ENCODE measurements around the gene FAM163B.

DNA sequence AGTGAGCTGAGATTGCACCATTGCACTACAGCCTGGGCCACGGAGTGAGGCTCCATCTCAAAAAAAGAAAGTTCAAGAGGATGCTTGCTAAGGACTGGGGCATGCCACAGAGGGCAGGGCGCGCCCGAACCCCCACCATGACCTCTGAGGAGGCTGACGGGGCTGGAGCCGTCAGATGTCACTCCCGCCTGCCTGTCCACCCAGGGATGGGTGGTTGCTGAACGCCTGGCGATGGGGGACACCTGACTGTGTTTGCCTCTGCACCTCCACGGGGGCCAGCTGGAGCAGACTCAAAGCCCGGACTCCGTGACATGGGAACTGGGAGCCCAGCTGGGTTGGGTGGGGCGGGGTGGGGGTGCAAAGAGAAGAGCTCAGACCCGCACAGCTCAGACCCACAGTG, 42.8 kb downstream of the FAM163B start:
- TF ChIP-seq, protein P1, sequence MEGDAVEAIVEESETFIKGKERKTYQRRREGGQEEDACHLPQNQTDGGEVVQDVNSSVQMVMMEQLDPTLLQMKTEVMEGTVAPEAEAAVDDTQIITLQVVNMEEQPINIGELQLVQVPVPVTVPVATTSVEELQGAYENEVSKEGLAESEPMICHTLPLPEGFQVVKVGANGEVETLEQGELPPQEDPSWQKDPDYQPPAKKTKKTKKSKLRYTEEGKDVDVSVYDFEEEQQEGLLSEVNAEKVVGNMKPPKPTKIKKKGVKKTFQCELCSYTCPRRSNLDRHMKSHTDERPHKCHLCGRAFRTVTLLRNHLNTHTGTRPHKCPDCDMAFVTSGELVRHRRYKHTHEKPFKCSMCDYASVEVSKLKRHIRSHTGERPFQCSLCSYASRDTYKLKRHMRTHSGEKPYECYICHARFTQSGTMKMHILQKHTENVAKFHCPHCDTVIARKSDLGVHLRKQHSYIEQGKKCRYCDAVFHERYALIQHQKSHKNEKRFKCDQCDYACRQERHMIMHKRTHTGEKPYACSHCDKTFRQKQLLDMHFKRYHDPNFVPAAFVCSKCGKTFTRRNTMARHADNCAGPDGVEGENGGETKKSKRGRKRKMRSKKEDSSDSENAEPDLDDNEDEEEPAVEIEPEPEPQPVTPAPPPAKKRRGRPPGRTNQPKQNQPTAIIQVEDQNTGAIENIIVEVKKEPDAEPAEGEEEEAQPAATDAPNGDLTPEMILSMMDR (conservative IDR thresholded peaks at IDR 0.05 in 1 of 2, IDR thresholded peaks at IDR 0.05 in 1 of 2; ENCODE audit: extremely low read depth in 1 of 2, insufficient read depth in 1 of 2, low read depth in 1 of 2, low read length in 2 of 2), result no peak
- no peak for TF ChIP-seq EZH2 (IDR thresholded peaks at IDR 0.05; ENCODE audit: borderline replicate concordance, low read length)

All from mammary epithelial cell (primary cell).